ENCODE measurements around the gene UBE3D. TPM values are rescaled to one million over a fixed set of nuclear protein-coding genes. Genes with fewer than 3 reads are reported as not detected.

Gene UBE3D
- total and polyA plus RNA-seq, 4 donors = 2.8 to 21.2 (median 6.5) TPM

DNA sequence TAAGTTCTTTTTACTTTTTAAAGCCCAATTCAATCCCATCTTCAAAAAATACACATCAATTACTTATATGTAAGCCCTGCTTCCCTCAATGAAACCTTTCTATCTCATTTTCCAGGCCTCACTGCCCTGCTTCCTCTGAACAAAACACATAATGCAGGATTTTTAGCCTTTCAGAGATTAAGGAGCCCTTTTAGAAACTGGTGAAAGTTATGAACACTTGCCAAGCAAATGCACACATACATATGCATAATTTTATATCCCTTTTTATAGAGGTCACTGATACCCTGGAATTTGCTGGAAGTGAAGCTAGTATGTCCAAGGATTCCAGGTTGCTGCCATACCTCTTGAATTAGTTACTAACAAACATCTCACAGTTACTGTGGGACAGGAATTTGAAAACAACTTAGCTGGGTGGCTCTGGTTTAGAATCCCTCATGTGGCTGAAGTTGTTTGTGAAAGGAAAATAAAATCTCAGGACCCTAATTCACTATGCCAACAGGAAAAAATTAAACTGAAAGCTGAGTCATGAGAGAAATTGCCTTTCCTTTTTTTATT lies 75.8 kb downstream of the UBE3D start:
- Histone ChIP-seq H3K9me3 (ENCODE audit: control insufficient read depth in 4 of 4, insufficient read depth in 3 of 4, low read length in 3 of 4) (no peaks in the 10 kb centered on the region), H3K27me3 (ENCODE audit: control insufficient read depth in 3 of 3, insufficient read depth in 3 of 3, low read length in 2 of 3) (no peaks in the 10 kb centered on the region), H3K4me3 (no peak overlapping the region), H3K9ac (ENCODE audit: insufficient read depth in 1 of 2, low read length in 2 of 2) (no peak overlapping the region), H3K36me3 (ENCODE audit: control insufficient read depth in 4 of 4, insufficient read depth in 4 of 4, low read length in 4 of 4) (peaks cover 0 to 2% (median under 1%) of the 10 kb centered on the region in 4 donors), H3K27ac (ENCODE audit: low read depth in 1 of 2, low read length in 1 of 2) (no peak overlapping the region), H3K4me1 (ENCODE audit: control insufficient read depth in 5 of 5, insufficient read depth in 5 of 5, low read length in 5 of 5) (peaks cover 0 to 9% (median 0%) of the 10 kb centered on the region in 5 donors)
- ATAC-seq (ENCODE audit: insufficient read depth, low FRiP score) = no peak
- TF ChIP-seq, protein P1, sequence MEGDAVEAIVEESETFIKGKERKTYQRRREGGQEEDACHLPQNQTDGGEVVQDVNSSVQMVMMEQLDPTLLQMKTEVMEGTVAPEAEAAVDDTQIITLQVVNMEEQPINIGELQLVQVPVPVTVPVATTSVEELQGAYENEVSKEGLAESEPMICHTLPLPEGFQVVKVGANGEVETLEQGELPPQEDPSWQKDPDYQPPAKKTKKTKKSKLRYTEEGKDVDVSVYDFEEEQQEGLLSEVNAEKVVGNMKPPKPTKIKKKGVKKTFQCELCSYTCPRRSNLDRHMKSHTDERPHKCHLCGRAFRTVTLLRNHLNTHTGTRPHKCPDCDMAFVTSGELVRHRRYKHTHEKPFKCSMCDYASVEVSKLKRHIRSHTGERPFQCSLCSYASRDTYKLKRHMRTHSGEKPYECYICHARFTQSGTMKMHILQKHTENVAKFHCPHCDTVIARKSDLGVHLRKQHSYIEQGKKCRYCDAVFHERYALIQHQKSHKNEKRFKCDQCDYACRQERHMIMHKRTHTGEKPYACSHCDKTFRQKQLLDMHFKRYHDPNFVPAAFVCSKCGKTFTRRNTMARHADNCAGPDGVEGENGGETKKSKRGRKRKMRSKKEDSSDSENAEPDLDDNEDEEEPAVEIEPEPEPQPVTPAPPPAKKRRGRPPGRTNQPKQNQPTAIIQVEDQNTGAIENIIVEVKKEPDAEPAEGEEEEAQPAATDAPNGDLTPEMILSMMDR (IDR thresholded peaks at IDR 0.05; ENCODE audit: control extremely low read depth, extremely low read depth) = no peak
- peak in 1 of 3 donors; percentile 1 for DNase-seq

DNA sequence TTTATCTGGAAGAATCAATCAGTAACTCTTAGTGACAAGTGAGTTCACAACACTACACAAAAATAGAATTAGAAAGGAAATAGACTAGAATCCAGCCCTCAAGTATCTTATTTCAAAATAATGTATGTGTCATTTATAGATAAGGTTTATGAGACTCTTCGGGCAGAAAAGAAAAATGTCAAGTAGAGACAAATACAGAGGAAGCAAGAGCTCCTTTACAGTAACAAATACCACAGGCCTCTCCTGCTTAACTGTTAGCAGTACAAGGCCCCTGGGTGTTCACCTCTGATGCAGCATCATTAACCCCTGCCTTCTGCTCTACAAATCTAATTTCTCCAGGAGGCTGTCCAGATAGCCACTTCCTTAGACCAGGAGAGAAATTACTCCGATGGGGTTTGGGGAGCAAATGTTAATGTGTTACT lies 76.7 kb downstream of the UBE3D start:
- peaks cover 0 to 2% (median under 1%) of the 10 kb centered on the region in 4 donors for H3K36me3 ChIP-seq (ENCODE audit: control insufficient read depth in 4 of 4, insufficient read depth in 4 of 4, low read length in 4 of 4)
- H3K9me3 ChIP-seq (ENCODE audit: control insufficient read depth in 4 of 4, insufficient read depth in 3 of 4, low read length in 3 of 4) = no peaks in the 10 kb centered on the region
- H3K4me1 ChIP-seq (ENCODE audit: control insufficient read depth in 5 of 5, insufficient read depth in 5 of 5, low read length in 5 of 5) = peaks cover 0 to 9% (median 0%) of the 10 kb centered on the region in 5 donors
- no peak overlapping the region for H3K9ac ChIP-seq (ENCODE audit: insufficient read depth in 1 of 2, low read length in 2 of 2)
- H3K4me3 ChIP-seq = no peak overlapping the region
- peak in 1 of 3 donors; percentile 4 for DNase-seq
- no peak for ATAC-seq (ENCODE audit: insufficient read depth, low FRiP score)
- 55 to 63% methylated on average over 2 of the region's 2 CpGs for WGBS, 2 donors
- no peaks in the 10 kb centered on the region for H3K27me3 ChIP-seq (ENCODE audit: control insufficient read depth in 3 of 3, insufficient read depth in 3 of 3, low read length in 2 of 3)
- no peak overlapping the region for H3K27ac ChIP-seq (ENCODE audit: low read depth in 1 of 2, low read length in 1 of 2)
- TF ChIP-seq, protein P1 (IDR thresholded peaks at IDR 0.05; ENCODE audit: control extremely low read depth, extremely low read depth) = no peak

DNA sequence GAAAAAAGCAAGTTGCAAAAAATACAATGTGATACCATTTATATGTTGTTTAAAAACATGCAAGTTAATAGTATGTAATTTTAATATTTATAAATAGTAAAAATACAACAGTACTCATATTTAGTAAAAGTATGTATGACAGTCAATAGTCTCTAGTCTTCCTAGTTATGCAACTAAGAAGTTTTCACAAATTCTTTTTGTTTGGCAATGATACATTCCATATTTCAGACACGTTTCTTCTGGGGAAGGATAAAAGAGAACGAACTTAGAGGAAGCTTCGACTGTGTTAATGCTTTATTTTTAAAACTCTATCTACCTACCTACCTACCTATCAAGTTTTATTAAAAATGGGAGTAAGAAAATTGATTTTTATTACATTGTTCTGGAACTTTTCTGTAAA lies 77.7 kb downstream of the UBE3D start:
- Histone ChIP-seq H3K36me3 (ENCODE audit: control insufficient read depth in 4 of 4, insufficient read depth in 4 of 4, low read length in 4 of 4) (peaks cover 0 to 2% (median 0%) of the 10 kb centered on the region in 4 donors), H3K27ac (ENCODE audit: low read depth in 1 of 2, low read length in 1 of 2) (no peak overlapping the region), H3K4me1 (ENCODE audit: control insufficient read depth in 5 of 5, insufficient read depth in 5 of 5, low read length in 5 of 5) (peaks cover 0 to 9% (median 0%) of the 10 kb centered on the region in 5 donors), H3K9ac (ENCODE audit: insufficient read depth in 1 of 2, low read length in 2 of 2) (no peak overlapping the region), H3K4me3 (no peak overlapping the region), H3K9me3 (ENCODE audit: control insufficient read depth in 4 of 4, insufficient read depth in 3 of 4, low read length in 3 of 4) (no peaks in the 10 kb centered on the region), H3K27me3 (ENCODE audit: control insufficient read depth in 3 of 3, insufficient read depth in 3 of 3, low read length in 2 of 3) (no peaks in the 10 kb centered on the region)
- ATAC-seq (ENCODE audit: insufficient read depth, low FRiP score) = no peak
- DNase-seq = no peak
- TF ChIP-seq, protein P1 (IDR thresholded peaks at IDR 0.05; ENCODE audit: control extremely low read depth, extremely low read depth) = no peak
- WGBS, 2 donors = 44 to 50% methylated on average over 3 of the region's 3 CpGs

- DNase-seq (no peak), ATAC-seq (ENCODE audit: insufficient read depth, low FRiP score) (no peak)
- Histone ChIP-seq H3K9ac (ENCODE audit: insufficient read depth in 1 of 2, low read length in 2 of 2) (no peak overlapping the region), H3K27me3 (ENCODE audit: control insufficient read depth in 3 of 3, insufficient read depth in 3 of 3, low read length in 2 of 3) (no peaks in the 10 kb centered on the region), H3K4me1 (ENCODE audit: control insufficient read depth in 5 of 5, insufficient read depth in 5 of 5, low read length in 5 of 5) (peaks cover 0 to 9% (median 0%) of the 10 kb centered on the region in 5 donors), H3K4me3 (no peak overlapping the region), H3K27ac (ENCODE audit: low read depth in 1 of 2, low read length in 1 of 2) (no peak overlapping the region), H3K9me3 (ENCODE audit: control insufficient read depth in 4 of 4, insufficient read depth in 3 of 4, low read length in 3 of 4) (no peaks in the 10 kb centered on the region), H3K36me3 (ENCODE audit: control insufficient read depth in 4 of 4, insufficient read depth in 4 of 4, low read length in 4 of 4) (peaks cover 0 to 2% (median 0%) of the 10 kb centered on the region in 4 donors)
- WGBS, 2 donors = 90 to 91% methylated on average over 2 of the region's 2 CpGs
- TF ChIP-seq, protein P1 (IDR thresholded peaks at IDR 0.05; ENCODE audit: control extremely low read depth, extremely low read depth) = no peak
Observed at GRCh38 chr6:82987416-82987815, 78.2 kb downstream of the UBE3D start.

Measured in lung (tissue), 12 donors.